PFSK-1 (cell line): ENCODE data around the gene RHBDD1.

ENCODE experiments used
- FOXP2 ChIP-seq: optimal IDR thresholded peaks from 2 replicates; pipeline ENCODE3; 2011; ENCODE audit warnings: borderline replicate concordance, control low read depth, inconsistent platforms; ENCODE audit not compliant: insufficient read depth; ENCODE audit errors: extremely low read length, extremely low read depth
- POLR2AphosphoS5 ChIP-seq: IDR thresholded peaks from 2 replicates; pipeline ENCODE4 v1.6.1; 2012; ENCODE audit warnings: low read depth, mild to moderate bottlenecking, control low read depth, low read length, moderate library complexity
- SIN3A ChIP-seq: IDR thresholded peaks from 2 replicates; pipeline ENCODE4 v1.6.1; 2012; ENCODE audit warnings: mild to moderate bottlenecking, low read length, moderate library complexity, borderline replicate concordance; ENCODE audit not compliant: insufficient read depth
- TAF1 ChIP-seq: IDR thresholded peaks from 2 replicates; pipeline ENCODE4 v1.6.1; 2012; ENCODE audit warnings: low read length, control low read depth, borderline replicate concordance; ENCODE audit not compliant: insufficient read depth
- TF ChIP-seq, protein P1 (sequence below), 2 experiments: IDR thresholded peaks; 2 replicates each; pipeline versions ENCODE4 v1.6.1 to v1.8.0; 2011 to 2012; ENCODE audit warnings: low read depth in 2 of 2, low read length in 2 of 2, control low read depth in 1 of 2, inconsistent platforms in 1 of 2, mild to moderate bottlenecking in 1 of 2, moderate library complexity in 1 of 2; ENCODE audit not compliant: insufficient read depth in 1 of 2

Gene RHBDD1

DNA sequence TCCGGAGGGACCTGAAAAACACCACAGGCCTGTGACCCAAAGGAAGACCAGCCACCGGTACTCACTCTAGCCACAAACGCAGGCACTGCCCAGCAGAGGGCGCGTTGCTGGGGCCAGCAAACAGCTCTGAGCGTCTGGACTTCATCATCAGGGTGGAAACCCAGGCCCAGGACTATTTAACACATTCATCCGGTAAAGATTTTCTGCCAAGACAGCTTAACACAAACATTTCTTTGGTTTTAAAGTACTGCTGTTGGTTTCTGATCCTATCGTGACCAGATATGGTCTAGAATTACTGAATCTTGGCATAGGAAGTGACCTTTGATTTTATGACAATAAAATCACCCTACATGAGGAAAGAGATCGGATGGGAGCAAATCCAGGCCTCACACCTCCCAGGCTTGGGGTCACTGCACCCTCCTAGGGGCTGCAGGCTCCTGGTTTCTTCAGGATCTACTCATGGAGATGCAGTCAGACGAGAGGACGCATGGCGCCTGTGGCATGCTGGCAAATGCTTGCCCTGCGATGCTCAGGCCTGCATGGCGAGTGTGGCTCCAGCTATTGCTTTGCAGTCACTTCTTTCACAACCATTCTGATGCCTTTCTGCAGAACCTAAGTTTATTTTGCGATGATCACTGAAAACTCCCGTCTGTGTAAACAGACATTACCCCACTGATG, 197.8 kb downstream of the RHBDD1 start:
- TF ChIP-seq, protein P1, sequence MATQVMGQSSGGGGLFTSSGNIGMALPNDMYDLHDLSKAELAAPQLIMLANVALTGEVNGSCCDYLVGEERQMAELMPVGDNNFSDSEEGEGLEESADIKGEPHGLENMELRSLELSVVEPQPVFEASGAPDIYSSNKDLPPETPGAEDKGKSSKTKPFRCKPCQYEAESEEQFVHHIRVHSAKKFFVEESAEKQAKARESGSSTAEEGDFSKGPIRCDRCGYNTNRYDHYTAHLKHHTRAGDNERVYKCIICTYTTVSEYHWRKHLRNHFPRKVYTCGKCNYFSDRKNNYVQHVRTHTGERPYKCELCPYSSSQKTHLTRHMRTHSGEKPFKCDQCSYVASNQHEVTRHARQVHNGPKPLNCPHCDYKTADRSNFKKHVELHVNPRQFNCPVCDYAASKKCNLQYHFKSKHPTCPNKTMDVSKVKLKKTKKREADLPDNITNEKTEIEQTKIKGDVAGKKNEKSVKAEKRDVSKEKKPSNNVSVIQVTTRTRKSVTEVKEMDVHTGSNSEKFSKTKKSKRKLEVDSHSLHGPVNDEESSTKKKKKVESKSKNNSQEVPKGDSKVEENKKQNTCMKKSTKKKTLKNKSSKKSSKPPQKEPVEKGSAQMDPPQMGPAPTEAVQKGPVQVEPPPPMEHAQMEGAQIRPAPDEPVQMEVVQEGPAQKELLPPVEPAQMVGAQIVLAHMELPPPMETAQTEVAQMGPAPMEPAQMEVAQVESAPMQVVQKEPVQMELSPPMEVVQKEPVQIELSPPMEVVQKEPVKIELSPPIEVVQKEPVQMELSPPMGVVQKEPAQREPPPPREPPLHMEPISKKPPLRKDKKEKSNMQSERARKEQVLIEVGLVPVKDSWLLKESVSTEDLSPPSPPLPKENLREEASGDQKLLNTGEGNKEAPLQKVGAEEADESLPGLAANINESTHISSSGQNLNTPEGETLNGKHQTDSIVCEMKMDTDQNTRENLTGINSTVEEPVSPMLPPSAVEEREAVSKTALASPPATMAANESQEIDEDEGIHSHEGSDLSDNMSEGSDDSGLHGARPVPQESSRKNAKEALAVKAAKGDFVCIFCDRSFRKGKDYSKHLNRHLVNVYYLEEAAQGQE (IDR thresholded peaks at IDR 0.05; ENCODE audit: insufficient read depth in 1 of 2, low read depth in 2 of 2, low read length in 2 of 2): no peak
- TF ChIP-seq TAF1 (no peak), SIN3A (no peak), POLR2AphosphoS5 (no peak), FOXP2 (no peak)

DNA sequence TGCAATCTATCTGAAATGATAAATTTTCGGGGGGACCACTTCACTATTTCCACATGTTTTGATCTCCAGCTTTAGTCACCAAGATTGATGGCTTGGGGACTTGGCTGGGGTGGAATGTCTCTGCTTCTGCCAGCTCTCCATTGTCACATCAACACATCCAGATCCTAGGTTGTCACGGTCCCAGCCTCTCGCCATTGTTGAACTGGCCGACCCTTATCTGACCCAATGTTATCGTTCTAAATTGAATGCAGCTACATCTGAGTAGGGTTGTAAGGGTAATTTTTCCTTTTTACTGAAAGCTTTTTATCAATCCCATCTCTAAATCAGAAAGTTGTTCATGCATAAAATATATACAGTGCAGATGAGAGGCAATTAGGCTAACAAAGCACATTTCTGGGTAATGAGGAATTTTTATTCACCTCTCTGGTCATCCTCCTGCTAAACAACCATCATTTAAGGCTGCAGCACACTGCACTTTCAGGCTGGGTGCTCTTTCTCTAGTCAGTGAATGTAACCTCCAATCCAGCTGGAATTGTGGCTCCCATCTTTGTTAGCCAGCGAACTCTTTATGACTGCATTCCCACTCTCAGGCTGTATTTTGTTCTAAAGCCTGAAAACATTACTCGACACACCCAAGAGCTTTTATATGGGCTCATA, 200.0 kb downstream of the RHBDD1 start:
- TF ChIP-seq FOXP2 (no peak), SIN3A (no peak), TAF1 (no peak), POLR2AphosphoS5 (no peak)
- TF ChIP-seq, protein P1 (IDR thresholded peaks at IDR 0.05; ENCODE audit: insufficient read depth in 1 of 2, low read depth in 2 of 2, low read length in 2 of 2): no peak

DNA sequence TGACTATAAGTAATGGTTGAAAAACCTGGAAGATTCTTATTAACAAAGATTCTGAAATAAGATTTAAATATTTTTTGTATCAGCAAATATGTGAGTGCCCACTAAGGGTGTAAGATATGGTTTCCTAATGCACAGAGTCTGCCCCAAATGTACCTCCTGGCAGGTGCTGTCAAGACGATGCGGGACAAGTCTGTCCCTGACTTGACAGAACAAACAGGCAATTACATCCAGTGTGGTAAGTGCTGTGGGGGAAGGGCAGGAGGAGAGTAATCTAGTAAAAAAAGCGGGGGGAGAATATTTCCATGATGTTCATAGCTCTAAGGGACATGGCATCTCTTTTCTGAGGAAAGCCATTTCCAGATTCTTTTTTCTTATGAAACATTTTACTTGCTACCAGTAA, 200.7 kb downstream of the RHBDD1 start:
- no peak for TF ChIP-seq SIN3A
- no peak for TF ChIP-seq TAF1
- no peak for TF ChIP-seq POLR2AphosphoS5
- TF ChIP-seq, protein P1 (IDR thresholded peaks at IDR 0.05; ENCODE audit: insufficient read depth in 1 of 2, low read depth in 2 of 2, low read length in 2 of 2): no peak
- no peak for TF ChIP-seq FOXP2

DNA sequence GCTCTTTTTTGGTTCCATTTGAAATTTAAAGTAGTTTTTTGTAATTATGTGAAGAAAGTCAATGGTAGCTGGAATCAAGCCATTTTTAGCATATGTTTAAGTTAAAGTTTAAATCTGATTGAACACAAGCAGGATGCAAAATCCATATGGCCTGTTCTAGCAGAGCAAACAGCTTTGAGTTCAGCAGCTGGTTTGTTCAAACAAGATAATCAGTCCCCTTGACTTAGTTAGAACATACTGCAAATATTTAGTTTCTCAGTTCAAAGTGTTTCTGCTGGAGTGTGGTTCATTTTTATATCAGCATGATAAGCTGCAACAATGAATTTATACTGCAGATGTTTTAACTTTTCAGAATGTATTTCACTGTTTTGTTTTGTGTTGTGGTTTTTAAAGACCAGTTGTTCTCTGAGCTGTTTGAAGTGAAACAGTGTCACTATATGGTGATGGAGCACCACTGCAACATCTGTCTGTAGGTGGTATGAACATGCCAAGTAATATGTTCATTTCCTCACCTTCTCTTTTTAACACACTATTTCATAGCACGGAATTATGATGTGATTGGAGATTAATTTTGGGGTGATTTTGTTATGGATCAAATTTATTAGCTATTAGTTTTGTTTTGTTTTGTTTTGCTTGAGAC, 202.8 kb downstream of the RHBDD1 start:
- TF ChIP-seq TAF1: no peak
- TF ChIP-seq SIN3A: no peak
- TF ChIP-seq, protein P1 (IDR thresholded peaks at IDR 0.05; ENCODE audit: insufficient read depth in 1 of 2, low read depth in 2 of 2, low read length in 2 of 2): no peak
- TF ChIP-seq POLR2AphosphoS5: no peak
- TF ChIP-seq FOXP2: no peak
